ENCODE data around the gene TMEM132D.

- TF ChIP-seq POLR2A (IDR thresholded peaks at IDR 0.05) (no peak), CTCF (IDR thresholded peaks at IDR 0.05) (no peak), POLR2AphosphoS5 (IDR thresholded peaks at IDR 0.05; ENCODE audit: insufficient read depth in 1 of 2, low read depth in 1 of 2) (no peak)
These were observed 373.3 kb downstream of the TMEM132D start for GRCh38 chr12:129530517-129530916.

Measured in vagina (tissue), 2 donors.